T-helper 22 cell (primary cell): ENCODE results near the gene CCT6A.
A peak's percentile ranks its signal among the peaks of the same experiment; 100 is the strongest.
"Not testable (repeated sequence)": the region's sequence is repeated elsewhere in the genome, so short reads cannot be mapped to it uniquely, and the experiment has no call there.

ENCODE experiments used
- DNase-seq: peaks from one replicate; pipeline ENCODE4 v3.0.0-alpha.2; 2020; ENCODE audit warnings: low read depth

CCT6A gene

DNA sequence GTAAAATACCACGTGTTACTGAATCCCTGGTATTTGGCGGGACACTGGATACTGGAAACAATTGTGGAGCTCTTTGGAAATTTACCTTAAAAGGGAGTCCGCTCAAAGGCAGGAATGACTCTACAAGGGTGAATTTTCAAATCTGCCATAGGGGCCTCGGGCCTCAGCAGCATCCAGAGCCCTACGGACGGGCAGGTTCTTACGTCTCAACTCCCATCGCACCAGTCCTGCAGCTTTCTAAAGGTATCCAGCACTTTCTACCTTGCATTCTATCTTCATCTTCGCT lies 569 bp upstream of the CCT6A start:
- no peak for DNase-seq

DNA sequence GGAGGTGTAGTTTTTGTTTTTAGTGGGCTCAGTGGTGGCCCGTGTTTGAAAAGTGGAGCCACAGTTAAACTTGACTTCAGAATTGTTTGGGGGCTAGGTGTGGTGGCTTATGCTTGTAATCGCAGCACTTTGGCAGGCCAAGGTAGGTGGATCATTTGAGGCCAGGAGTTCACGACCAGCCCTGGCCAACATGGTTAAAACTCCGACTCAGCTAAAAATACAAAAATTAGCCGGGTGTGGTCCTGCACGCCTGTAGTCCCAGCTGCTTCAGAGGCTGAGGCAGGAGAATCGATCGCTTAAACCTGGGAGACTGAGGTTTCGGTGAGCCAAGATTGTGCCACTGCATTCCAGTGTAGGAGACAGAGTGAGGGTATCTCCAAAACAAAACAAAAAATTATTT lies 1.8 kb downstream of the CCT6A start:
- no peak for DNase-seq

DNA sequence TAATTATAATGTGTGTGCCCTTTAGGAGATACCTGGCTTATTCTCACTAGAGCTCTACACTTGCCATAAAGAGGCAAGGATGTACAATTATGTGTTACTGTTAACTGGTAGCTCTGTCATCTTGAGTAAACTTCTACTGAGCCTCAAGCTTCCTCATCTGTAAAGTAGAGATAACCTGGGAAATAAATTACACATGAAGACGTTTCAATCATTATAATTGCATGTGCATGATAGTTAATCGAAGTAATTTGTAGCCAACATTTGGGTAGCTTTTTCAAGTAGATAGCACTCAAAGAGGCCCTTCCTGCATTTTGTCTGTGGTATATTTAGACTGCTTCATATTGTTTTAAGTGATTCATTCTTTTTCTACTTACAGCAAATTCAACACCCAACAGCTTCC lies 2.4 kb downstream of the CCT6A start:
- DNase-seq = no peak

DNA sequence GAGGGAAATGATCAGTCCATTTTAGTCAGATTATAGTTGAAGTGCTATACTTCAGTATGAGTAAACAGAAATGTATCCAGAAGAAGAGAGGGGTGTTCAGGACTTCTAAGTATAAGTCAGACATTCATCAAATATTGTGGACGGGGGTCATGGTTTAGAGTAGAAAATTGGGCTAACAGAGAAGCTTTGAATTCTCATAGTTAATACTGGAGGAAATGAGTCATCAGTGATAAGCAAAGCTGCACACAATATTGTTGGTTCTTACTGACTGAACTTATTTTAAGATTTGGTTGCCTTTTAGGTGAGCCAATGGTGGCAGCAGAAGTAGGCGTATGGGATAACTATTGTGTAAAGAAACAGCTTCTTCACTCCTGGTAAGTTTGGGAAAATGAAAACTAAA lies 10.8 kb downstream of the CCT6A start:
- no peak for DNase-seq

DNA sequence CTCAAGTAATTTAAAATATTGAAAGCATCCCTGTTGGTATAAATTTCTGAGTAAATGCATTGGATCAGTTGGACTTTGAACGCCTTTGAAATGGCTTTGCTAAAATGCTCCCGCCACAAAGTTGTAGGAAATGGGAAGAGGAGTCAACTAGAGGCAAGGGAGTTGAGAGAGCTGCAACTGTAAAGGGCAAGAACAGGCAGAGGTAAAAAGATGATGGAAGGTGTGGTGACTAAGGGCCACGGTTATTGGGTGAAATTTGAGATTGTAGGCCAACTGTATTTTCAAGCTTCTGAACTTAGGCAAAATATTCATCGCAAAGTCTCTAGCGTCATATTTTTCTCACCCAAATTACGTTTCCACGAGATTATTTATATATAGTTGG lies 11.9 kb downstream of the CCT6A start:
- no peak for DNase-seq

DNA sequence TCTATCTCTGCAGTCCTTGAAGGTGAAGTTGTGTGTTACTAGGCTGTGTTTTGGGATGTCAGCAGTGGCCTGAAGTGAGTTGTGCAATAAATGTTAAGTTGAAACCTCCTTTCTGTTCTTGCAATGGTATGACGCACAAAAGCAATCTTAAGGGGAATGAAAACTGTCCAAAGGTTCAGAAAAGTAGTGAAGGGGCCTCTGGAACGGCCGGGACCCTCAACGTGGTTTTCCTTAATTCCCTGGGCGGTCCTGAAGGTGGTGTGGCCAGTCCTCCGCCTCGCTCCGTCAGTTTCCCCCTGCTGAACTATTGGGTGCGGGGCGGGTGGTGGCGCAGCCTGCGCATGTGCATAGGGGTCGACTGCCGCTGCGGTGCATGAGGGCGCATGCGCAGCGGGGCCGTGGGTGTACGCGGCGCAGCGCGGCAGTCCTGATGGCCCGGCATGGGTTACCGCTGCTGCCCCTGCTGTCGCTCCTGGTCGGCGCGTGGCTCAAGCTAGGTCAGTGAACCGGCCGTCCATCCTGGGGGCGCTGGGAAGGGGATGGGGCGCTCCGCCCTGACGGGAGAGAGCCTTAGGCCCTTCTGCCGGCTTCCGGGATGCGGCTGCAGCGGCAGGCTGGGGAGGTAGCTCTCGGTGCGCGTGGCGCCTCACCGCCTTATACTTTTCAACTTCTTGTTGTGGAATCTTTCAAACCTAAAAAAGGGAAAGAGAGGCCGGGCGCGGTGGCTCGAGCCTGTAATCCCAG lies 12.5 kb downstream of the CCT6A start, which contains the start of gene SUMF2:
TSS of gene SUMF2 (plus strand) at position 405 of the 744 bp plus-strand sequence. CDS start at position 431, 26 bp downstream.
- DNase-seq = peak; percentile 82

DNA sequence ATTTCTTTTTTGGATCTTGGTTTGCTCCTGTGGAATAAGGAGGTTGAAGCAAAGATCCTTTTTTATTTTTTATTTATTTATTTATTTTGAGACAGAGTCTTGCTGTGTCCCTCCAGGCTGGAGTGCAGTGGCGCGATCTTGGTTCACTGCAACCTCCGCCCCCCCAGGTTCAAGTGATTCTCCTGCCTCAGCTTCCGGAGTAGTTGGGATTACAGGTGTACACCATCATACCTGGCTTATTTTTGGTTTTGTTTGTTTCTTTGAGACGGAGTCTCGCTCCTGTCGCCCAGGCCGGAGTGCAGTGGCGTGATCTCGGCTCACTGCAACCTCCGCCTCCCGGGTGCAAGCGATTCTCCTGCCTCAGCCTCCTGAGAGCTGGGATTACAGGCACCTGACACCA lies 14.8 kb downstream of the CCT6A start:
- not testable (repeated sequence) for DNase-seq

DNA sequence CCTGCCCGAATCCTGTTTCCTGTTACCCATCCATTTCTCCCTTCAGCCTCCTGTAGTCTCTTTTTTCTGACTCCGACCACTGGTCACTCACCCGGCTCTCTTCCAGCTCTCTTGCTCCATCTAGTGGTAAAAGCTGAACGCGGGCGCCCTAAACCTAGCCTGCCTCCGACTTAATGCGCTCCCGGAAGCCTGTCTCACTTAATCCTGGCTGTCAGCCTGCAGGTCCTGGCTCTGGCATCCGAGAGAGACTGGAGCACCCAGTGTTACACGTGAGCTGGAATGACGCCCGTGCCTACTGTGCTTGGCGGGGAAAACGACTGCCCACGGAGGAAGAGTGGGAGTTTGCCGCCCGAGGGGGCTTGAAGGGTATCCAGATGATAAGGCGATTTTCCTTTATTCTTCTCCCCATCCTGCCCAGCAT lies 22.8 kb downstream of the CCT6A start:
- peak; percentile 29 for DNase-seq

DNA sequence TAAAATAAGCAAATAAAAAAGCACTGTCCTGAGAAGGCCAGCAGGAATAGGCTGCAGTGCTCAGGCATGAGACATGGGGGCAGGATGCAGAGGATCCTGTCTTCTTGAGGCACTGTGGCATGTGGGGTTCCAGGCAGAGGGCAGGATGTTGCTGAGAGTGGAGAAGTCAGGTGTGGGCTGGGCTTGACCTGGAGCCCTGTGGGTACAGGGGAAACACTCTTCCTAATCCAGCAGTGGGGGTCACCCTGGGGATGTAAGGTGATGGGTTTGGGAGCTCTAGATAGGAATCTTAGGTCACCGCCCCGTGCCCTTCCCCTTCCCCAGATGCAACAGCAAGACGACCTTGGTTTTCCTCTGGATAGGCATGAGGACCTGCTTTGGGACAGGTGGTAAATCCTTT lies 26.1 kb downstream of the CCT6A start:
- no peak for DNase-seq

DNA sequence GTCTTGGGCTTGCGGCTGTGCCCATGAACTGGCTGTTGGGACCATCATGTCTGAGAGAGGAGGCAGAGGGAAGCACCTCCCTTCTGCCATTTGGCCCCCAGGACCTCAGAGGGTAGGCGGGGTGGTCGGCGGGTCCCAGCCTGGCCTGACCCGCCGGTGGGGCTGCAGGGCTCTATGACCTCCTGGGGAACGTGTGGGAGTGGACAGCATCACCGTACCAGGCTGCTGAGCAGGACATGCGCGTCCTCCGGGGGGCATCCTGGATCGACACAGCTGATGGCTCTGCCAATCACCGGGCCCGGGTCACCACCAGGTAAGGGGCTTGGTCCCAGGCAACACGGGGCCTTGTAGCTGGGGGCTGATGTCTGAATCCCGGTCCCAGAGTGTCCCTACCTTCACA lies 26.6 kb downstream of the CCT6A start:
- no peak for DNase-seq

DNA sequence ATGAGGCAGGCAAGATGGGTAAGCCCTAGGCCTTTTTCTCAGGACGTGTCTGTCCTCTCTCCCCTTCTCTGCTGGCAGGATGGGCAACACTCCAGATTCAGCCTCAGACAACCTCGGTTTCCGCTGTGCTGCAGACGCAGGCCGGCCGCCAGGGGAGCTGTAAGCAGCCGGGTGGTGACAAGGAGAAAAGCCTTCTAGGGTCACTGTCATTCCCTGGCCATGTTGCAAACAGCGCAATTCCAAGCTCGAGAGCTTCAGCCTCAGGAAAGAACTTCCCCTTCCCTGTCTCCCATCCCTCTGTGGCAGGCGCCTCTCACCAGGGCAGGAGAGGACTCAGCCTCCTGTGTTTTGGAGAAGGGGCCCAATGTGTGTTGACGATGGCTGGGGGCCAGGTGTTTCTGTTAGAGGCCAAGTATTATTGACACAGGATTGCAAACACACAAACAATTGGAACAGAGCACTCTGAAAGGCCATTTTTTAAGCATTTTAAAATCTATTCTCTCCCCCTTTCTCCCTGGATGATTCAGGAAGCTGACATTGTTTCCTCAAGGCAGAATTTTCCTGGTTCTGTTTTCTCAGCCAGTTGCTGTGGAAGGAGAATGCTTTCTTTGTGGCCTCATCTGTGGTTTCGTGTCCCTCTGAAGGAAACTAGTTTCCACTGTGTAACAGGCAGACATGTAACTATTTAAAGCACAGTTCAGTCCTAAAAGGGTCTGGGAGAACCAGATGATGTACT lies 28.1 kb downstream of the CCT6A start:
- DNase-seq = no peak

DNA sequence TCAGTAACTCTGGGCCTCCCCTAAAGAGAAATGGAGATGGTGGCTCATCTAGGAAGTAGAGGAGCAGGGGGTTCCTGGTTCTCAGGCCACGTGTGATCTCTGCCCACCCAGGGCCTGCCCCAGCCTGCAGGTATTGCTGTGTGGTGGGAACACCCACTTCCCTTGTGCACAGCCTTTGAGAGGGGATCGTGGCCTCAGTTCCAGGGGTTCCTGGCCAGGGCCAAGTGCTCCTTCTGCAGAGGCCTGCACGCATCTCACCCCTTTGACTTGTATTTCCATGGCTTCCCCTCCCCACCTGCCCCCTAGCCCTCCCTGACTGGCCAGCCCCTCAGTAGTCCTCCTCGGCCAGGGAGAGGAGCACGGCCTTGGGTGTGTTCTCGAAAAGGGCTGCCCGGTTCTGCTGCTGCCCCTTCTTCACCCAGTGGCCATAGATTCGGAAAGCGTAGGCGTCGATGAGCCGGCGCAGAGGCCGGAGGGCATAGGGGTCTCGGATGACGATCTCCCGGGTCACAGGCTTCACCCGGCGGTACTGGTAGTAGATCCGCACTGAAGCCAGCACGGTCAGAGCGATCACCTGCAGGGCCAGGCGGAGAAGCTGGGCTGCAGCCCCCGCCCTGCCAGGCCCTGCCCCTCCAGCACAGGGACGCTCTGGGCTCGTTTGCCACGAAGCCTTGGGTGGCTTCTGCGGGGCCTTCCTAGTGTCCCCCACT lies 29.3 kb downstream of the CCT6A start:
- not testable (repeated sequence) for DNase-seq

DNA sequence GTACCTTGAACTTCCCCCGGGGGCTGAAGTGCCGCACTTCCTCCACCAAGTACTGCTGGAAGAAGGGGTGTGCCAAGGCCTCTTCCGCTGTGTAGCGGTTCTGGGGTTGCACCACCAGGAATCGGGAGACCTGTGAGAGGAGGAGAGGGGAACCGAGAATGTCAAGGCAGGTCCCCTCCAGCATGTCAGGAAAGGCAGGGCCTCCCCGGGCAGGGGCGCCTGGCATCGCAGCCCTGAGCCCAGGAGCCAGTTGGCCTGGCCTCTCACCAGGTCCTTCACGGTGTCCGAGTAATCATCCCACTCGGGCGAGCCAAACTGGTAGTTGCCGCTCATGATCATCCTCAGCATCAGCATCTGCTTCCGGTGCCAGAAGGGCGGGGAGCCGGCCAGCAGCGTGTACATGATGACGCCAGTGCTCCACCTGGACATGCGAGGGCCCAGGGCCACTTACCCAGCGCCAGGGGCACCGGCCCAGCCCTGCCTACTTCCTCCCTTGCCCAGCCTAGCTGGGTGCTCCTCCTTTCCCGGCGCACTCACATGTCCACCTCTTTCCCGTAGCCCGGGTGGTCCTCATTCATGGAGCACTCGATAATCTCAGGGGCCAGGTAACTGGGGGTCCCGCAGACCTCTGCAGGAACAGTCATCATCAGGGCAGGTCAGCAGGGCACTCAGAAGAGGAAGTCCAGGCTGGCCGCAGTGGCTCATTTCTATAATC lies 30.2 kb downstream of the CCT6A start:
- DNase-seq = no peak

DNA sequence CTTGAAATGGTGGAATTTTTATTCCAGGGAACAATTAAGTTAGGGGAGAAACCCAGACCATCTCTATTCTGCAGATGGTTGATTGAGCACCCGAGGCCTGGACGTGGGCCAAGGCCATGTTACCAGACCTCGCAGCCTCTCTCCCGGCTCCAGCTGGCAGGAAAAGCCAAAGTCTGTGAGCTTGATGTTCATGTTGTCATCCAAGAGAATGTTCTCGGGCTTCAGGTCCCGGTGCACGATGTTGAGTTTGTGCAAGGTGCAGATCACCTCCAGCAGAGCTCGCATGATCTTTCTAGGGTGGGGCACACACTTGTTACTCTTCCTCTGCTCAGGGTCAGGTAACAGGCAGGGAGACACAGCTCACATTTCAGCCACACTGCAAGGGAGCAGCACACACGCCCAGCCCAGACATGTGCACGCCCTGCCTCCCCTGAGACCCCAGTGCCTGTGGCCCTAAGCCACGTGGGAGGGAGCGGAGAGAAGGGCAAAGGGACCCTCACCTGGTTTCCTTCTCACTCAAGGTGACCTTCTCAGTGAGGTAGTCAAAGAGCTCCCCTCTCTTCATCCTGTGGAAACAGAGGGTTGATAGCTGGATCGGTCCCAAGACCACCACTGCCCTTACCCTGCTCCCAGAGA lies 31.7 kb downstream of the CCT6A start:
- DNase-seq = no peak

DNA sequence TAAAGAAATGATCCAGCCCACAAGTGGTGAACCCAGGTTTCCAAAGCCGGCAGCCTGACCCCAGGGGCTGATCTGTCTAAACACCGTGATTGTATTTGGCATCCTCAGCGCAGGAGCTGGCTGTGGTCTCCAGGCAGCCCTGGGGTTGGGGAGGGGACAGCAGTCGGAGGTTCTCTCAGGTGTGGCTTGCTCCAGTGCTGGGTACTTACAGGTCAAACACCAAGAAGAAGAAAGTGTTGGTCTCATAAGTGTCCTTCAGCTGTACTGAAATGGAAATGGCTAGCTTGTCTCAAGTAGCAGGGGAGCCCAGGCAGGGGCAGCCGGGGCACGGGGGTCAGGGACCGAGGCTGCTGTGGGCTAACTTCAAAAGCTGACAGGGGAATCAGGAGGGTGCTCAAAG lies 35.2 kb downstream of the CCT6A start:
- DNase-seq = no peak

DNA sequence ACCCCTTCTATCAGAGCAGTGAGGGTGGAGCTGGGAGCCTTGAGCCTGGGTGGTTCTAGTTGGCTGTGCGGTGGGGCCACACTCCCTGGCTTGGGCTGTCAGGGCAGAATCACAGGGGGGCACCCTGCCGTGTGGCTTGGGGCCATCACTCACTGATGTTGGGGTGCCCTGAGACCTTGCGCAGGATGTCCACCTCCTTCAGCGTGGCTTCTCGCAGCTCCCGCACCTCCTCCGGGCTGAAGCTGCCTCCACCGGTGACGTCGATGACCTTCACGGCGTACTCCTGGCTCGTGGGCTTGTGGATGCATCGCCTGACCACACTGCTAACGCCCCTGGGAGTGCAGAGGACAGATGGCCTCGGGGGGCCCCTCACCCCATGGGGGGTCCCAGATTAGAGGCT lies 35.9 kb downstream of the CCT6A start:
- no peak for DNase-seq

DNA sequence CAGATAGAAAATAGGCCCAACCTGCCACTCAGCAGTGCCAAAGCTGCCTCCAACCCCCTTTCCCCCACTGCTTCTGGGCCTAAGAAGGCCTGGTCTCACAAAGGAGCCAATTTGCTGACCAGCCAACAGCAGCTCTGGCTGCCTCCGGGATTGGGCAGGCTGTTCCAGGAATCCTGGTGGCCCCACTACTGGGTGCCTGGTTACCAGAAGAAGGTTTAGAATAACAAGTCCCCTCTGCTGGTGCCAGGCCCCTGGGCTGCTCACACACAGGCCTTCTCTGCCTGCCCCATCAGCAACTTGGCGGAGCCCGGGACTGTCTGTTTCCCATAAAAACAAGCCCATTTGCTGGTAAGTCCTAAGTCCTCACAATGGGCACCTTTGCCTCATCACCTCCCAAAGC lies 40.0 kb downstream of the CCT6A start:
- no peak for DNase-seq

DNA sequence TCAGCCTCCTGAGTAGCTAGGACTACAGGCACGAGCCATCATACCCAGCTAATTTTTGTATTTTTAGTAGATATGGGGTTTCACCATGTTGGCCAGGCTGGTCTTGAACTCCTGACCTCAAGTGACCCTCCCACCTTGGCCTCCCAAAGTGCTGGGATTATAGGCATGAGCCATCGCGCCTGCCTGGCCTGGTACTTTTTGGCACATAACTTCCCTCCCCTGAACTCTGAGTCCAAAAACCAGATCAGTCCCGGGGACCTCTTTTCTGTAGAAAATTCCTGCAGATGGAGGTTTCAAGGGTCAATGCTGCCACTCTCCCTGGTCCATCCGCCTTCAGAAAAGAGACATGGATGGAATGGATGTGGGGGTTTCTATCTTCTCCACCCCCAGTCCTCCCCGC lies 40.8 kb downstream of the CCT6A start:
- DNase-seq = not testable (repeated sequence)

DNA sequence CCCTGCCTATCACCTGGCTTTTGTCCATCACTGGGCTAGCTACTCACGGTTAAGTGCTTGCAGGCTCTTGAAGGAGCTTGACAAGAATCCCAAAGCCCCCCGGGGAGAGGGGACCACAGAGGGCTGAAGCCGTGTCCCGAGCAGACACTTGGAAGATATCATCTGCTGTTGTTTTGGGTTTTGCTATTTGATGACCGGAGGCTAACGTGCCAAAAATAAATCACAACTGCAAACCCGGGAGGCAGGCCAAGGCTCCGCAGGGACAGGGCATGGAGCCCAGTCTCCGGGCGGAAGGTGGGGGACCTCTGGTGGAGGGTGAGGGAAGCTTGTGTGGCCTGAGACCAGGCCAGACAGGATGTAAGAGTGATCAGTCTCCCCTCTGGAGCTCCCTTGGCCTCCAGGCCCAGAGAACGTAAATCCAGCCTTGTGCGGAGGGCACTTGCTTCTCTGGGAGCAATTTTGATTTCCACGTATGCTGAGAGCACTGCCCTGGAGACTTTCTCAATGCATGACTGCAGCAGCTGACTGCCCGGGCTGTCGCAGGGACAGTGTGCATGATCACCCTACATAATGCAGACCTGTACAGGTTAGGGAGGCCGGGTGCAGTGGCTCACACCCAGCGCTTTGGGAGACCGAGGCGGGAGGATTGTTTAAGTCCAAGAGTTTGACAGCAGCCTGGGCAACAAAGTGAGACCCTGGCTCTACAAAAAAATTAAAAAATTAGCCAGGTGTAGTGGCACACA lies 41.4 kb downstream of the CCT6A start, which contains the start of gene PHKG1:
TSS of gene PHKG1 (minus strand) at position 164 of the 743 bp plus-strand sequence. CDS start 4,011 bp downstream, outside the sequence.
- DNase-seq = no peak

DNA sequence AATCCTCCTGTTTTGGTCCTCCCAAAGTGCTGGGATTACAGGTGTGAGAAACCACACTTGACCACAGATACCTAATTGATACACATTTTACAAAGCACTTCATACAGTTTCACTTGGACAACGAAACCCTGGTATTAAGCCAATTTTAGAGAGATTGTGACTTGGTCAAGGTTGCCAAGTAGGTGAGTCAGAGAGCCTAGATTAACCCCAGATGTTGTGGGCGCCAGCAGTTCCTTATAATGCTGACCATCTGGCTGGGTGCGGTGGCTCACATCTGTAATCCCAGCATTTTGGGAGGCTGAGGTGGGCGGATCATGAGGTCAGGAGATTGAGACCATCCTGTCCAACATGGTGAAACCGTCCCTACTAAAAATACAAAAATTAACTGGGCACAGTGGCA lies 46.1 kb downstream of the CCT6A start:
- no peak for DNase-seq
